Astrocyte (in vitro differentiated cells and primary cell): ENCODE measurements around the gene TMTC1. TPM values are rescaled to one million over a fixed set of nuclear protein-coding genes. Genes with fewer than 3 reads are reported as not detected.

Experiments used
- DNase-seq: peaks from one replicate; pipeline ENCODE4 v3.0.0-alpha.2; 2010; ENCODE audit warnings: low read depth
- FAIRE-seq: peaks from 2 replicates; lab custom pipeline; 2011; peaks lifted over from hg19 to GRCh38; lab: Jason Lieb, UNC
- H2AFZ ChIP-seq: 2 replicates; pipeline ENCODE4 v1.6.0; 2012; ENCODE audit warnings: low read depth, low read length, inconsistent platforms
- H3K27ac ChIP-seq: 2 replicates; pipeline ENCODE4 v1.5.1; 2011; ENCODE audit warnings: low read depth, low read length, inconsistent platforms
- H3K27me3 ChIP-seq: 2 replicates; pipeline ENCODE4 v1.6.0; 2011; ENCODE audit warnings: low read length, inconsistent platforms; ENCODE audit not compliant: insufficient read depth
- H3K36me3 ChIP-seq: 2 replicates; pipeline ENCODE4 v1.5.1; 2011; ENCODE audit warnings: low read length, inconsistent platforms; ENCODE audit not compliant: insufficient read depth
- H3K4me1 ChIP-seq: 2 replicates; pipeline ENCODE4 v1.5.1; 2011; ENCODE audit warnings: low read length, inconsistent platforms; ENCODE audit not compliant: insufficient read depth
- H3K4me2 ChIP-seq: 2 replicates; pipeline ENCODE4 v1.6.0; 2012; ENCODE audit warnings: low read length, inconsistent platforms
- H3K4me3 ChIP-seq: 2 replicates; pipeline ENCODE4 v1.5.1; 2011; ENCODE audit warnings: low read depth, mild to moderate bottlenecking, low read length, inconsistent platforms; ENCODE audit not compliant: insufficient read depth
- H3K79me2 ChIP-seq: 2 replicates; pipeline ENCODE4 v1.6.0; 2012; ENCODE audit warnings: mild to moderate bottlenecking, low read length, inconsistent platforms; ENCODE audit not compliant: insufficient read depth
- H3K9ac ChIP-seq: 2 replicates; pipeline ENCODE4 v1.6.0; 2012; ENCODE audit warnings: mild to moderate bottlenecking, low read length, inconsistent platforms
- H3K9me3 ChIP-seq: 2 replicates; pipeline ENCODE4 v1.5.1; 2012; ENCODE audit warnings: low read depth, mild to moderate bottlenecking, low read length, inconsistent platforms; ENCODE audit not compliant: insufficient read depth
- H4K20me1 ChIP-seq: 2 replicates; pipeline ENCODE4 v1.6.0; 2012; ENCODE audit warnings: low read length, inconsistent platforms; ENCODE audit not compliant: insufficient read depth
- H3K27ac Mint-ChIP-seq: one replicate; pipeline ENCODE4 v1.8.0; 2021; ENCODE audit warnings: mild to moderate bottlenecking, mixed read lengths; ENCODE audit not compliant: unreplicated experiment
- H3K27me3 Mint-ChIP-seq: one replicate; pipeline ENCODE4 v1.8.0; 2021; ENCODE audit warnings: low read depth, mixed read lengths; ENCODE audit not compliant: unreplicated experiment
- H3K36me3 Mint-ChIP-seq: one replicate; pipeline ENCODE4 v1.8.0; 2021; ENCODE audit warnings: low read depth, mixed read lengths; ENCODE audit not compliant: unreplicated experiment
- H3K4me1 Mint-ChIP-seq: one replicate; pipeline ENCODE4 v1.8.0; 2021; ENCODE audit warnings: low read depth, mixed read lengths; ENCODE audit not compliant: unreplicated experiment
- H3K4me3 Mint-ChIP-seq: one replicate; pipeline ENCODE4 v1.8.0; 2021; ENCODE audit warnings: mild to moderate bottlenecking, moderate library complexity, mixed read lengths; ENCODE audit not compliant: unreplicated experiment
- H3K9me3 Mint-ChIP-seq: one replicate; pipeline ENCODE4 v1.8.0; 2021; ENCODE audit warnings: mild to moderate bottlenecking, mixed read lengths; ENCODE audit not compliant: unreplicated experiment
- CTCF ChIP-seq: IDR thresholded peaks from 2 replicates; pipeline ENCODE4 v1.5.1; 2011; ENCODE audit warnings: low read depth, mild to moderate bottlenecking, inconsistent platforms, low read length, moderate library complexity; ENCODE audit not compliant: insufficient read depth
- EZH2 ChIP-seq: IDR thresholded peaks from 2 replicates; pipeline ENCODE4 v1.6.1; 2012; ENCODE audit warnings: mild to moderate bottlenecking, low read length, inconsistent platforms; ENCODE audit not compliant: insufficient read depth
- total RNA-seq: library from RNA; stranded (reverse); gene quantifications from 2 replicates; pipeline ENCODE4 v1.2.1, GENCODE V29; 2021

Gene TMTC1
- total RNA-seq, 1 donor from 2014 or later: 4.7 TPM

- Histone ChIP-seq H3K79me2 (no peaks in the 10 kb centered on the region), H3K9me3 (no peaks in the 10 kb centered on the region), H2AFZ (no peak overlapping the region), H3K4me3 (no peak overlapping the region), H3K9ac (no peak overlapping the region), H4K20me1 (no peaks in the 10 kb centered on the region), H3K27ac (no peak overlapping the region), H3K27me3 (no peaks in the 10 kb centered on the region), H3K36me3 (no peaks in the 10 kb centered on the region), H3K4me2 (no peak overlapping the region), H3K4me1 (peaks cover 7% of the 10 kb centered on the region)
- H3K27ac Mint-ChIP-seq: no peak overlapping the region
- FAIRE-seq: no peak
- H3K9me3 Mint-ChIP-seq: no peaks in the 10 kb centered on the region
- no peak for DNase-seq
- TF ChIP-seq CTCF (no peak), EZH2 (no peak)
- H3K27me3 Mint-ChIP-seq: no peaks in the 10 kb centered on the region
- H3K36me3 Mint-ChIP-seq: no peaks in the 10 kb centered on the region
- peaks cover 22% of the 10 kb centered on the region for H3K4me1 Mint-ChIP-seq
- no peak overlapping the region for H3K4me3 Mint-ChIP-seq
These were observed 45.4 kb downstream of the TMTC1 start for GRCh38 chr12:29738365-29738764.

DNA sequence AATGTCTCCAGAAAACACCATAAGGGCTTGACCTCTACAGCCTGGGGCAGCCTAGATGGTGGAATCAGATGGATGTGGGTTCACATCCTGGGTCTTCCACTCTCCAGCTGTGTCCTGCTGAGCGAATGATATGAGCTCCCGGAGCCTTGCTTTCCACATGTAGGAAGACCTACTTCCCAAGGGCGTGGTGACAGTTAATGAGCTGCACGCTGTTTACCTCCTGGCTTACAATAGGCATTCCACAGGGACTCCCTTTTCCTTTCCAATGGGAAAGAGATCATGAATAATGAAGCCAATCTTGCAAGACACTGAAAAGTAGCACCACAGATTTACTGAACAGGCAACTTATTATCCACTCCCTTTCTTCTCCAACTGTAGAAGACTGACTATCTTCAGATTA is 46.1 kb downstream of the TMTC1 start:
- no peak overlapping the region for H3K27ac ChIP-seq
- Mint-ChIP-seq H3K27ac (no peak overlapping the region), H3K4me3 (no peak overlapping the region), H3K36me3 (no peaks in the 10 kb centered on the region), H3K4me1 (peaks cover 22% of the 10 kb centered on the region), H3K9me3 (no peaks in the 10 kb centered on the region), H3K27me3 (no peaks in the 10 kb centered on the region)
- H3K9me3 ChIP-seq: no peaks in the 10 kb centered on the region
- DNase-seq (no peak), FAIRE-seq (no peak)
- H3K9ac ChIP-seq: no peak overlapping the region
- no peaks in the 10 kb centered on the region for H4K20me1 ChIP-seq
- no peak overlapping the region for H3K4me2 ChIP-seq
- no peaks in the 10 kb centered on the region for H3K79me2 ChIP-seq
- no peak overlapping the region for H3K4me3 ChIP-seq
- H3K36me3 ChIP-seq: no peaks in the 10 kb centered on the region
- no peak overlapping the region for H2AFZ ChIP-seq
- H3K4me1 ChIP-seq: peaks cover 13% of the 10 kb centered on the region
- TF ChIP-seq EZH2 (no peak), CTCF (no peak)
- H3K27me3 ChIP-seq: no peaks in the 10 kb centered on the region

DNA sequence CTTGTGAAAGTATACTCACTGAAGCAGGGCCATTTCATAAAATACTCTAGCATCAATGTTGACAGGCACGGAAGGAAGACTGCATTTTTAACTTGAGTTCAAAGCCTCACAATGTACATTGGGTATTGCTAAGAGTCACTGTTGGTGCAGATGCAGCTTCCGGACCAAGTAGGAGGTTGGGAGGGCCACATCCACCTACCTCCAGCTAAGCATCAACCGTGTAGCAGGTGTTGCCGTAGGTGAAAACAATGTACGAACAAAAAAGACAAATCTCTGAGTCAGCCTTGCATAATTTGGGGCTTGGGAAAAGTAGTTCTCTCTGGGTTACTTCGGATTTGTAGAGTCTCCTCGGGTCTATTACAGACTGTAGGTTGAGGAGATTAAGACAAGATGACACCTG is 48.1 kb downstream of the TMTC1 start:
- TF ChIP-seq CTCF: no peak
- TF ChIP-seq EZH2: no peak
- Histone ChIP-seq H3K36me3 (no peaks in the 10 kb centered on the region), H3K27me3 (no peaks in the 10 kb centered on the region), H3K9ac (no peak overlapping the region), H4K20me1 (no peaks in the 10 kb centered on the region), H3K27ac (no peak overlapping the region), H3K9me3 (no peaks in the 10 kb centered on the region), H2AFZ (no peak overlapping the region), H3K79me2 (no peaks in the 10 kb centered on the region), H3K4me3 (no peak overlapping the region), H3K4me1 (peaks cover 6% of the 10 kb centered on the region), H3K4me2 (no peak overlapping the region)
- DNase-seq: no peak
- no peaks in the 10 kb centered on the region for H3K36me3 Mint-ChIP-seq
- H3K4me3 Mint-ChIP-seq: no peak overlapping the region
- FAIRE-seq: no peak
- peak overlapping the region; percentile 10 for H3K27ac Mint-ChIP-seq
- peaks cover 15% of the 10 kb centered on the region for H3K4me1 Mint-ChIP-seq
- no peaks in the 10 kb centered on the region for H3K9me3 Mint-ChIP-seq
- H3K27me3 Mint-ChIP-seq: no peaks in the 10 kb centered on the region
